Liver (tissue), 9 donors: ENCODE data around the gene CENPX. TPM values are rescaled to one million over a fixed set of nuclear protein-coding genes. Genes with fewer than 3 reads are reported as not detected.

Experiments used
- DNase-seq: peaks from one replicate; pipeline ENCODE4 v3.0.0-alpha.2; 2017; ENCODE audit warnings: low spot score
- H3K27ac ChIP-seq, 2 donors: one replicate each; pipeline ENCODE4 v1.7.0; 2013; ENCODE audit warnings: inconsistent platforms in 2 of 2, low read length in 2 of 2, control low read depth in 1 of 2, low read depth in 1 of 2, mild to moderate bottlenecking in 1 of 2
- H3K27me3 ChIP-seq, 4 donors: one replicate each; pipeline versions ENCODE4 v1.6.1 to v1.7.0; 2013; ENCODE audit warnings: low read length in 3 of 4, inconsistent platforms in 1 of 4, mild to moderate bottlenecking in 1 of 4, moderate library complexity in 1 of 4; ENCODE audit not compliant: control insufficient read depth in 4 of 4, insufficient read depth in 4 of 4
- H3K36me3 ChIP-seq, 4 donors: one replicate each; pipeline versions ENCODE4 v1.6.1 to v1.7.0; 2013; ENCODE audit warnings: low read length in 3 of 4, mild to moderate bottlenecking in 3 of 4, low read depth in 1 of 4, moderate library complexity in 1 of 4; ENCODE audit not compliant: control insufficient read depth in 4 of 4, insufficient read depth in 3 of 4
- H3K4me1 ChIP-seq, 4 donors: one replicate each; pipeline versions ENCODE4 v1.6.1 to v1.7.0; 2013; ENCODE audit warnings: low read length in 3 of 4, mild to moderate bottlenecking in 3 of 4, moderate library complexity in 1 of 4; ENCODE audit not compliant: control insufficient read depth in 4 of 4, insufficient read depth in 4 of 4
- H3K4me3 ChIP-seq, 3 donors: one replicate each; pipeline versions ENCODE4 v1.6.1 to v1.7.0; 2013; ENCODE audit warnings: low read length in 3 of 3, control low read depth in 1 of 3, low read depth in 1 of 3, mild to moderate bottlenecking in 1 of 3
- H3K9ac ChIP-seq, 2 donors: one replicate each; pipeline ENCODE4 v1.7.0; 2013; ENCODE audit warnings: low read length in 2 of 2, mild to moderate bottlenecking in 2 of 2, moderate library complexity in 2 of 2, control low read depth in 1 of 2, low read depth in 1 of 2
- H3K9me3 ChIP-seq, 4 donors: one replicate each; pipeline versions ENCODE4 v1.6.1 to v1.7.0; 2013; ENCODE audit warnings: low read length in 3 of 4; ENCODE audit not compliant: control insufficient read depth in 4 of 4
- CTCF ChIP-seq: fragments of 150-350 bp; IDR thresholded peaks from 2 replicates; pipeline ENCODE4 v1.5.1; 2017; ENCODE audit warnings: improper control_type of control experiment, low read depth, low read length; ENCODE audit not compliant: missing input control
- FOXA1 ChIP-seq: IDR thresholded peaks from 2 replicates; pipeline ENCODE4 v1.6.1; 2016; ENCODE audit warnings: antibody characterized with exemption
- FOXA2 ChIP-seq: IDR thresholded peaks from 2 replicates; pipeline ENCODE4 v1.6.1; 2016; ENCODE audit warnings: antibody characterized with exemption
- GABPA ChIP-seq, 2 donors: IDR thresholded peaks in 1 of 2; conservative IDR thresholded peaks in 1 of 2; 2 replicates each; pipeline ENCODE4 v1.6.1; 2016; ENCODE audit warnings: antibody characterized with exemption in 2 of 2, mild to moderate bottlenecking in 1 of 2, moderate library complexity in 1 of 2
- HNF4A ChIP-seq, 2 donors: conservative IDR thresholded peaks; 2 replicates each; pipeline ENCODE4 v1.6.1; 2016; ENCODE audit warnings: antibody characterized with exemption in 2 of 2, mild to moderate bottlenecking in 2 of 2
- HNF4G ChIP-seq: IDR thresholded peaks from 2 replicates; pipeline ENCODE4 v1.6.1; 2016; ENCODE audit warnings: antibody characterized with exemption
- NR2F2 ChIP-seq: IDR thresholded peaks from 2 replicates; pipeline ENCODE4 v1.6.1; 2016; ENCODE audit warnings: antibody characterized with exemption
- RXRA ChIP-seq, 2 donors: IDR thresholded peaks; 2 replicates each; pipeline ENCODE4 v1.6.1; 2017 to 2018; ENCODE audit warnings: antibody characterized with exemption in 2 of 2, mild to moderate bottlenecking in 1 of 2
- SP1 ChIP-seq: IDR thresholded peaks from 2 replicates; pipeline ENCODE4 v1.6.1; 2018; ENCODE audit warnings: antibody characterized with exemption, mild to moderate bottlenecking
- TAF1 ChIP-seq: conservative IDR thresholded peaks from 2 replicates; pipeline ENCODE4 v1.6.1; 2016; ENCODE audit warnings: antibody characterized with exemption, mild to moderate bottlenecking
- YY1 ChIP-seq: IDR thresholded peaks from 2 replicates; pipeline ENCODE4 v1.6.1; 2016; ENCODE audit warnings: antibody characterized with exemption, mild to moderate bottlenecking
- ZBTB33 ChIP-seq: IDR thresholded peaks from 2 replicates; pipeline ENCODE4 v1.6.1; 2016; ENCODE audit warnings: antibody characterized with exemption
- WGBS: extraction: QIAGEN DNeasy Blood & Tissue Kit; methylation state at CpG from one replicate; pipeline ENCODE4 v1.1.7; 2013; 5-methylcytosine and 5-hydroxymethylcytosine counted together
- polyA plus RNA-seq, 2 donors: library from polyadenylated mRNA; stranded (reverse) in 1 of 2; unstranded in 1 of 2; fragments of 200-250 nt in 1 of 2; fragments of >200 nt in 1 of 2; fragmentation: Nextera tagmentation in 1 of 2; extraction: Ambion mirVana in 1 of 2; gene quantifications; one replicate each; pipeline versions ENCODE4 v1.2.1 to v1.2.3, GENCODE V29; 2013 to 2015
- total RNA-seq, 2 donors: library from RNA; depleted of rRNA; stranded (reverse); fragments of >200 nt; gene quantifications; one replicate each; pipeline ENCODE4 v1.2.3, GENCODE V29; 2014
- TF ChIP-seq, protein P1 (sequence below): IDR thresholded peaks from 2 replicates; pipeline ENCODE4 v1.6.1; 2016; ENCODE audit warnings: antibody characterized with exemption, mild to moderate bottlenecking
- TF ChIP-seq, protein P2 (sequence below): IDR thresholded peaks from 2 replicates; pipeline ENCODE4 v1.6.1; 2016; ENCODE audit warnings: antibody characterized with exemption
- donor health status: healthy.
- donor health status: healthy.
- donor health status: healthy.
- donor health status: healthy.
- donor health status: healthy.

The CENPX gene
- total and polyA plus RNA-seq, 4 donors, result 22.5 to 83.9 (median 44.9) TPM

DNA sequence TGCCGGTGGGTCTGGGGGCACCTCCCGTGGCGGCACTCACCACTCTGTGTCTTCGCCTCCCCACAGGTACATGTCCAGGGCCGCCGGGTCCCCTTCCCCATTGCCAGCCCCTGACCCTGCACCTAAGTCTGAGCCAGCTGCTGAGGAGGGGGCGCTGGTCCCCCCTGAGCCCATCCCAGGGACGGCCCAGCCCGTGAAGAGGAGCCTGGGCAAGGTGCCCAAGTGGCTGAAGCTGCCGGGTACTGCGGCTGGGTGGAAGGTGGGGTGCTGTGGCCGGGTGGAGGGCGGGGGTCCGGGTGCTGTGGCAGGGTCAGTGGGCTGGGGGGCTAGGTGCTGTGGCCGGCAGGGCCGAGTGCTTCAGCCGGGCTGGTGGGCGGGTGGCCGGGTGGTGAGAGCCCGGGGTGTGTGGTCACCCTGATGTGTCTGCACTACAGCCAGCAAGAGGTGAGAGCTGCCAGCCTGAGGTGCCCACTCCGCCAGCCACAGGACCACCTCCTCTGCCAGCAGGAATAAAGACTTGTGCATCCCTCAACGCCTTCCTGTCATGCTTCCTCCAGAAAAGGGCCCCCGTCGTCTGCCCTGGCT, 5.7 kb downstream of the CENPX start (continued):
- TF ChIP-seq, protein P1, sequence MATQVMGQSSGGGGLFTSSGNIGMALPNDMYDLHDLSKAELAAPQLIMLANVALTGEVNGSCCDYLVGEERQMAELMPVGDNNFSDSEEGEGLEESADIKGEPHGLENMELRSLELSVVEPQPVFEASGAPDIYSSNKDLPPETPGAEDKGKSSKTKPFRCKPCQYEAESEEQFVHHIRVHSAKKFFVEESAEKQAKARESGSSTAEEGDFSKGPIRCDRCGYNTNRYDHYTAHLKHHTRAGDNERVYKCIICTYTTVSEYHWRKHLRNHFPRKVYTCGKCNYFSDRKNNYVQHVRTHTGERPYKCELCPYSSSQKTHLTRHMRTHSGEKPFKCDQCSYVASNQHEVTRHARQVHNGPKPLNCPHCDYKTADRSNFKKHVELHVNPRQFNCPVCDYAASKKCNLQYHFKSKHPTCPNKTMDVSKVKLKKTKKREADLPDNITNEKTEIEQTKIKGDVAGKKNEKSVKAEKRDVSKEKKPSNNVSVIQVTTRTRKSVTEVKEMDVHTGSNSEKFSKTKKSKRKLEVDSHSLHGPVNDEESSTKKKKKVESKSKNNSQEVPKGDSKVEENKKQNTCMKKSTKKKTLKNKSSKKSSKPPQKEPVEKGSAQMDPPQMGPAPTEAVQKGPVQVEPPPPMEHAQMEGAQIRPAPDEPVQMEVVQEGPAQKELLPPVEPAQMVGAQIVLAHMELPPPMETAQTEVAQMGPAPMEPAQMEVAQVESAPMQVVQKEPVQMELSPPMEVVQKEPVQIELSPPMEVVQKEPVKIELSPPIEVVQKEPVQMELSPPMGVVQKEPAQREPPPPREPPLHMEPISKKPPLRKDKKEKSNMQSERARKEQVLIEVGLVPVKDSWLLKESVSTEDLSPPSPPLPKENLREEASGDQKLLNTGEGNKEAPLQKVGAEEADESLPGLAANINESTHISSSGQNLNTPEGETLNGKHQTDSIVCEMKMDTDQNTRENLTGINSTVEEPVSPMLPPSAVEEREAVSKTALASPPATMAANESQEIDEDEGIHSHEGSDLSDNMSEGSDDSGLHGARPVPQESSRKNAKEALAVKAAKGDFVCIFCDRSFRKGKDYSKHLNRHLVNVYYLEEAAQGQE, result no peak
- TF ChIP-seq YY1 (no peak), SP1 (no peak)

DNA sequence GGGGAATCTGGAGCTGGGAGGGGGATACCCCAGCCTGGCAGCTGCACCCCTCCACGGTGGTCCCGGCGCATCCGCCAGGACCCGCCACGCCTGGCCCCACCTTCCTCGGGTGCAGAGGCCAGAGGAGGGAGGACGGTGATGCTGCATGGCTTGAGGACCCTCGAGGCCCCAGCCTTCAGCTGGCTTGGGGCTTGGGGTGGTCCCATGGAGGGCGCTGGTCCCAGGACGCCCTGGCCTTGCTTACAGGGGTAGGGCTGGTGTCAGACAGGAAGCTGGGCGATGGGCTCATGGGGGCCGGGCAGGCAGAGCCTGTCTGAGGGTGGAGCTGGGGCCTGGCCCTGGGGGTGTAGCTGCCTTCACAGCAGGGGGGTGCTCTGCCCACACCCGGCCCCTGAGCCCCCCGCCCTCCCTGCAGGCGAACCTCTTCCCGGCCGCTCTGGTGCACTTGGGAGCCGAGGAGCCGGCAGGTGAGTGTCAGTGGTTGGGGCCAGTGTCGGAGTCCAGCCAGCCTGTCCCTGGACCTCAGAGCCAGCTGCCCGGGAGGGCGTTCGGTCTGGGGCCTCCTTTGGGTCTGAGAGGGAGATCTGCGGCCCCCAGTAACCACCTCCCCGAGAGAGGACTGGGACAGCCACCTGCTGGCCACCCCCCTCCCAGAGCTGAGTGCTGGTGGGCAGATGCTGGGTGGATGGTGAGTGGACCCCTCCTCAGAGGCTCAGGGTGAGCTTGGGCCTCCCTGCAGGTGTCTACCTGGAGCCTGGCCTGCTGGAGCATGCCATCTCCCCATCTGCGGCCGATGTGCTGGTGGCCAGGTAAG, 6.4 kb downstream of the CENPX start:
- Histone ChIP-seq H3K9me3 (no peaks in the 10 kb centered on the region), H3K27ac (no peak overlapping the region), H3K4me1 (peaks cover under 1 to 21% (median 11%) of the 10 kb centered on the region in 4 donors), H3K27me3 (no peaks in the 10 kb centered on the region), H3K36me3 (peaks cover 0 to 5% (median 2%) of the 10 kb centered on the region in 4 donors), H3K4me3 (no peak overlapping the region), H3K9ac (no peak overlapping the region)
- no peak for DNase-seq
- TF ChIP-seq TAF1 (no peak), CTCF (no peak), NR2F2 (no peak), HNF4A (conservative IDR thresholded peaks at IDR 0.05) (no peak), HNF4G (no peak), GABPA (IDR thresholded peaks at IDR 0.05 in 1 of 2, conservative IDR thresholded peaks at IDR 0.05 in 1 of 2) (no peak), SP1 (no peak), YY1 (no peak)
- 94% methylated on average over 28 of the region's 28 CpGs for WGBS

GRCh38 chr17:82015311-82015971, 7.2 kb downstream of the CENPX start:
- H3K27ac ChIP-seq, result no peak overlapping the region
- no peak for DNase-seq
- H3K4me3 ChIP-seq, result no peak overlapping the region
- H3K27me3 ChIP-seq, result no peaks in the 10 kb centered on the region
- no peak overlapping the region for H3K9ac ChIP-seq
- H3K36me3 ChIP-seq, result peaks cover 0 to 7% (median 3%) of the 10 kb centered on the region in 4 donors
- no peaks in the 10 kb centered on the region for H3K9me3 ChIP-seq
- TF ChIP-seq, protein P2, sequence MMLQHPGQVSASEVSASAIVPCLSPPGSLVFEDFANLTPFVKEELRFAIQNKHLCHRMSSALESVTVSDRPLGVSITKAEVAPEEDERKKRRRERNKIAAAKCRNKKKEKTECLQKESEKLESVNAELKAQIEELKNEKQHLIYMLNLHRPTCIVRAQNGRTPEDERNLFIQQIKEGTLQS, result no peak
- no peak for TF ChIP-seq HNF4G
- no peak for TF ChIP-seq TAF1
- TF ChIP-seq FOXA1, result no peak
- no peak for TF ChIP-seq ZBTB33
- no peak for TF ChIP-seq FOXA2
- no peak for TF ChIP-seq HNF4A (conservative IDR thresholded peaks at IDR 0.05)
- no peak for TF ChIP-seq CTCF
- TF ChIP-seq RXRA (IDR thresholded peaks at IDR 0.05), result no peak
- TF ChIP-seq GABPA (IDR thresholded peaks at IDR 0.05 in 1 of 2, conservative IDR thresholded peaks at IDR 0.05 in 1 of 2), result no peak
- peaks cover 0 to 13% (median 5%) of the 10 kb centered on the region in 4 donors for H3K4me1 ChIP-seq
- 90% methylated on average over 24 of the region's 24 CpGs for WGBS
